Kidney capillary endothelial cell (primary cell): ENCODE data around the gene SPAG17.

Experiments
- DNase-seq: peaks from one replicate; pipeline ENCODE4 v3.0.0-alpha.2; 2018; ENCODE audit warnings: low spot score

Gene SPAG17

GRCh38 chr1:118118873-118119463 is 66.1 kb downstream of the SPAG17 start:
- no peak for DNase-seq

- DNase-seq: no peak
These were observed 66.6 kb downstream of the SPAG17 start for GRCh38 chr1:118118469-118118868.

GRCh38 chr1:118117521-118117920 is 67.5 kb downstream of the SPAG17 start:
- DNase-seq: no peak

- DNase-seq: no peak
These were observed 68.1 kb downstream of the SPAG17 start for GRCh38 chr1:118116909-118117308.

GRCh38 chr1:118116401-118116800 is 68.6 kb downstream of the SPAG17 start:
- no peak for DNase-seq

- peak; percentile 18 for DNase-seq
These were observed 69.3 kb downstream of the SPAG17 start for GRCh38 chr1:118115567-118116295.

- no peak for DNase-seq
These were observed 71.8 kb downstream of the SPAG17 start for GRCh38 chr1:118113261-118113660.

- DNase-seq: no peak
These were observed 74.4 kb downstream of the SPAG17 start for GRCh38 chr1:118110580-118110979.

- DNase-seq: no peak
These were observed 80.1 kb downstream of the SPAG17 start for GRCh38 chr1:118104951-118105350.

GRCh38 chr1:118102445-118102844 is 82.6 kb downstream of the SPAG17 start:
- no peak for DNase-seq

GRCh38 chr1:118101999-118102398 is 83.0 kb downstream of the SPAG17 start:
- DNase-seq: no peak

GRCh38 chr1:118101515-118101844 is 83.5 kb downstream of the SPAG17 start:
- DNase-seq: no peak

GRCh38 chr1:118100686-118101514 is 84.1 kb downstream of the SPAG17 start:
- no peak for DNase-seq

- no peak for DNase-seq
These were observed 85.3 kb downstream of the SPAG17 start for GRCh38 chr1:118099686-118100085.

GRCh38 chr1:118097622-118098348 is 87.2 kb downstream of the SPAG17 start:
- DNase-seq: no peak

- DNase-seq: no peak
These were observed 92.0 kb downstream of the SPAG17 start for GRCh38 chr1:118093017-118093416.

- no peak for DNase-seq
These were observed 94.9 kb downstream of the SPAG17 start for GRCh38 chr1:118090130-118090529.

GRCh38 chr1:118085365-118085764 is 99.7 kb downstream of the SPAG17 start:
- no peak for DNase-seq

- DNase-seq: no peak
These were observed 100.6 kb downstream of the SPAG17 start for GRCh38 chr1:118084400-118084799.

GRCh38 chr1:118082984-118083383 is 102.0 kb downstream of the SPAG17 start:
- DNase-seq: no peak

- DNase-seq: no peak
These were observed 103.6 kb downstream of the SPAG17 start for GRCh38 chr1:118081387-118081786.

GRCh38 chr1:118077331-118078045 is 107.5 kb downstream of the SPAG17 start:
- no peak for DNase-seq
